Endodermal cell (in vitro differentiated cells): Measurements from ENCODE around the gene CYGB. TPM values are rescaled to one million over a fixed set of nuclear protein-coding genes. Genes with fewer than 3 reads are reported as not detected.

Experiments
- DNase-seq: peaks from one replicate; pipeline ENCODE4 v3.0.0-alpha.2; 2017
- H3K27ac ChIP-seq: 2 replicates; pipeline ENCODE4 v1.5.1; 2013; ENCODE audit warnings: mild to moderate bottlenecking, low read depth, low read length, moderate library complexity
- H3K27me3 ChIP-seq: 2 replicates; pipeline ENCODE4 v1.6.1; 2013; ENCODE audit warnings: mild to moderate bottlenecking, low read length, moderate library complexity; ENCODE audit not compliant: insufficient read depth, control insufficient read depth, poor library complexity, severe bottlenecking
- H3K36me3 ChIP-seq: 2 replicates; pipeline ENCODE4 v1.7.0; 2013; ENCODE audit warnings: mild to moderate bottlenecking, low read length, moderate library complexity; ENCODE audit not compliant: control insufficient read depth, insufficient read depth
- H3K4me1 ChIP-seq: one replicate; pipeline ENCODE4 v1.7.0; 2013; ENCODE audit warnings: low read length; ENCODE audit not compliant: control insufficient read depth, insufficient read depth
- H3K4me3 ChIP-seq: 2 replicates; pipeline ENCODE4 v1.5.1; 2013; ENCODE audit warnings: mild to moderate bottlenecking, low read length, moderate library complexity
- H3K9ac ChIP-seq: 2 replicates; pipeline ENCODE4 v1.6.1; 2013; ENCODE audit warnings: mild to moderate bottlenecking, low read length, moderate library complexity; ENCODE audit not compliant: poor library complexity, severe bottlenecking; ENCODE audit errors: extremely low read depth
- H3K9me3 ChIP-seq: 2 replicates; pipeline ENCODE4 v1.6.1; 2013; ENCODE audit warnings: mild to moderate bottlenecking, low read length, moderate library complexity; ENCODE audit not compliant: control insufficient read depth
- H3K27ac Mint-ChIP-seq: 2 replicates; pipeline ENCODE4 v1.8.0; 2020; ENCODE audit warnings: mixed read lengths
- H3K27me3 Mint-ChIP-seq: 2 replicates; pipeline ENCODE4 v1.8.0; 2021; ENCODE audit warnings: mild to moderate bottlenecking, mixed read lengths; ENCODE audit not compliant: insufficient read depth
- H3K36me3 Mint-ChIP-seq: 2 replicates; pipeline ENCODE4 v1.8.0; 2020; ENCODE audit warnings: low read depth, mixed read lengths
- H3K4me1 Mint-ChIP-seq: 2 replicates; pipeline ENCODE4 v1.8.0; 2020; ENCODE audit warnings: mixed read lengths
- H3K4me3 Mint-ChIP-seq: 2 replicates; pipeline ENCODE4 v1.8.0; 2020; ENCODE audit warnings: mild to moderate bottlenecking, moderate library complexity, mixed read lengths
- H3K9me3 Mint-ChIP-seq: 2 replicates; pipeline ENCODE4 v1.8.0; 2020; ENCODE audit warnings: mild to moderate bottlenecking, mixed read lengths
- WGBS, 2 experiments: methylation state at CpG; one replicate each; pipeline versions ENCODE4 v1.1.5 to v1.1.7; 2013; ENCODE audit warnings: missing lambda C conversion rate in 2 of 2, mixed read lengths in 1 of 2; ENCODE audit not compliant: insufficient coverage in 1 of 2, insufficient read length in 1 of 2; 5-methylcytosine and 5-hydroxymethylcytosine counted together
- total RNA-seq, 2 donors: library from RNA; stranded (reverse); fragmentation: NEBNext Ultra II Directional in 1 of 2; extraction: Animal tissue kit (Norgen Biotek cat#: 25700) in 1 of 2; gene quantifications; 2 replicates in 1 of 2; 3 replicates in 1 of 2; pipeline ENCODE4 v1.2.1, GENCODE V29; 2021
- TF ChIP-seq, protein P1 (sequence below): fragments of 200-600 bp; sonication (generic); conservative IDR thresholded peaks from 2 replicates; pipeline ENCODE4 v1.5.0; 2021; ENCODE audit warnings: antibody characterized with exemption, mild to moderate bottlenecking

CYGB gene
- total RNA-seq, 2 donors from 2014 or later = 2.0 to 3.4 TPM

DNA sequence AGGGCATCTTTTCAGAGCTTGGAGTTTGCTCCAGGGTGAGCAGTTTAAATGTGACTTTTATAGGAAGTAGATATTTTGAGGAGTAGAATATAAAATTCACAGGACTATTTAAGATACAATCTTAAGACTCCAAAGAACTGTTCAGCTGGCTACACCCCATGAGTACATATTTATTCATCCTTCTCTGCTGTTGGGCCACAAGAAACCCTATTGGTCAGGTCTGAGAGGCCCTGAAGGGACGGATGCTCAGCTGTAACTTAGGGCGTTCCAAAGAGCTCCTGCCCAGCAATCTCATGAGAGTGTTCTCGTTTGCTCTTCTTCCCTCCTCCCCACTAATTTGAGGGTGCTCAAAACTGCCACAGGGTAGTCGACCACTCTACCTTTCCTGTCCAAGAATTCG is 40.9 kb upstream of the CYGB start:
- TF ChIP-seq, protein P1, sequence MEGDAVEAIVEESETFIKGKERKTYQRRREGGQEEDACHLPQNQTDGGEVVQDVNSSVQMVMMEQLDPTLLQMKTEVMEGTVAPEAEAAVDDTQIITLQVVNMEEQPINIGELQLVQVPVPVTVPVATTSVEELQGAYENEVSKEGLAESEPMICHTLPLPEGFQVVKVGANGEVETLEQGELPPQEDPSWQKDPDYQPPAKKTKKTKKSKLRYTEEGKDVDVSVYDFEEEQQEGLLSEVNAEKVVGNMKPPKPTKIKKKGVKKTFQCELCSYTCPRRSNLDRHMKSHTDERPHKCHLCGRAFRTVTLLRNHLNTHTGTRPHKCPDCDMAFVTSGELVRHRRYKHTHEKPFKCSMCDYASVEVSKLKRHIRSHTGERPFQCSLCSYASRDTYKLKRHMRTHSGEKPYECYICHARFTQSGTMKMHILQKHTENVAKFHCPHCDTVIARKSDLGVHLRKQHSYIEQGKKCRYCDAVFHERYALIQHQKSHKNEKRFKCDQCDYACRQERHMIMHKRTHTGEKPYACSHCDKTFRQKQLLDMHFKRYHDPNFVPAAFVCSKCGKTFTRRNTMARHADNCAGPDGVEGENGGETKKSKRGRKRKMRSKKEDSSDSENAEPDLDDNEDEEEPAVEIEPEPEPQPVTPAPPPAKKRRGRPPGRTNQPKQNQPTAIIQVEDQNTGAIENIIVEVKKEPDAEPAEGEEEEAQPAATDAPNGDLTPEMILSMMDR = no peak
- H3K4me1 Mint-ChIP-seq = peaks cover 11% of the 10 kb centered on the region
- H3K27me3 Mint-ChIP-seq = peaks cover 12% of the 10 kb centered on the region
- H3K9me3 ChIP-seq = peaks cover 7% of the 10 kb centered on the region
- no peak overlapping the region for H3K9ac ChIP-seq
- peaks cover under 1% of the 10 kb centered on the region for H3K27me3 ChIP-seq
- no peaks in the 10 kb centered on the region for H3K4me1 ChIP-seq
- no peaks in the 10 kb centered on the region for H3K36me3 ChIP-seq
- no peak overlapping the region for H3K27ac Mint-ChIP-seq
- H3K27ac ChIP-seq = no peak overlapping the region
- no peak for DNase-seq
- H3K4me3 Mint-ChIP-seq = no peak overlapping the region
- peaks cover 4% of the 10 kb centered on the region for H3K36me3 Mint-ChIP-seq
- no peaks in the 10 kb centered on the region for H3K9me3 Mint-ChIP-seq
- no peak overlapping the region for H3K4me3 ChIP-seq
- 87 to 98% methylated on average over 5 of the region's 5 CpGs for WGBS, 2 experiments

GRCh38 chr17:76577876-76578275 is 40.4 kb upstream of the CYGB start:
- TF ChIP-seq, protein P1 = no peak
- Histone ChIP-seq H3K27ac (no peak overlapping the region), H3K4me1 (no peaks in the 10 kb centered on the region), H3K4me3 (no peak overlapping the region), H3K27me3 (no peaks in the 10 kb centered on the region), H3K36me3 (no peaks in the 10 kb centered on the region), H3K9ac (no peak overlapping the region), H3K9me3 (peaks cover 7% of the 10 kb centered on the region)
- Mint-ChIP-seq H3K4me3 (no peak overlapping the region), H3K27ac (no peak overlapping the region), H3K27me3 (peaks cover 7% of the 10 kb centered on the region), H3K4me1 (peaks cover 11% of the 10 kb centered on the region), H3K9me3 (no peaks in the 10 kb centered on the region), H3K36me3 (peaks cover 4% of the 10 kb centered on the region)
- DNase-seq = no peak
- 96% methylated on average over 4 to 7 of the region's 7 CpGs for WGBS, 2 experiments

DNA sequence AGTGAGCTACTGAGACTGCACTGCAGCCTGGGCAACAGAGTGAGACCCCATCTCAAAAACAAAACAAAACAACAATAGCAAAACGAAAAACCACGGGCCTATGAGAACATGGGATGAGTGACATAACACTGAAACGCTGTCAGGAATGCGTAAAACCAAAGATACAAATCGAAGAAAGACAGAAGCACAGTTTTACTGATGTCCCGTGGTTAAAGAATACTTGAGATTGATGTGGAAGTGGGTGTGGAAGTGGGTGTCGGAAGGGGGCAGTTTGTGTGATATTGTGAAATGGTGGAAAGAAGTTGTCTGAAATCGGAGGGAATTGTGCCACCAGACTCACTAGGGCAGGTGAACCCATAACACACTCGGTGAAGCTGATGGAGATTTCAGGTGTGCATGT is 38.7 kb upstream of the CYGB start:
- WGBS, 2 experiments = 96 to 97% methylated on average over 7 to 9 of the region's 9 CpGs
- H3K4me3 Mint-ChIP-seq = no peak overlapping the region
- Histone ChIP-seq H3K27me3 (no peaks in the 10 kb centered on the region), H3K4me1 (no peaks in the 10 kb centered on the region), H3K4me3 (no peak overlapping the region), H3K9me3 (peaks cover 7% of the 10 kb centered on the region), H3K27ac (no peak overlapping the region), H3K9ac (no peak overlapping the region), H3K36me3 (peaks cover 4% of the 10 kb centered on the region)
- H3K27me3 Mint-ChIP-seq = peaks cover 3% of the 10 kb centered on the region
- no peaks in the 10 kb centered on the region for H3K9me3 Mint-ChIP-seq
- no peak overlapping the region for H3K27ac Mint-ChIP-seq
- peaks cover 7% of the 10 kb centered on the region for H3K36me3 Mint-ChIP-seq
- DNase-seq = no peak
- TF ChIP-seq, protein P1 = no peak
- peaks cover 5% of the 10 kb centered on the region for H3K4me1 Mint-ChIP-seq
